ENCODE measurements around the gene PEA15. TPM values are rescaled to one million over a fixed set of nuclear protein-coding genes. Genes with fewer than 3 reads are reported as not detected.

The PEA15 gene
- total and polyA plus RNA-seq, 10 of the 15 experiments (the other 5 are each of a cell fraction or from before 2014, with no cell fraction given) = 15.1 to 269 (median 65.6) TPM

- H4K20me1 ChIP-seq (ENCODE audit: control insufficient read depth, insufficient read depth) = no peaks in the 10 kb centered on the region
- WGBS (ENCODE audit: insufficient coverage, insufficient replicate concordance, low lambda C conversion rate, missing lambda C conversion rate) = 94% methylated on average over 1 of the region's 1 CpG
- in situ Hi-C loops (cut with MboI) (no loop called here), intact Hi-C loops (cut with micrococcal nuclease; ENCODE audit: unreplicated experiment) (no loop called here)
- no peaks in the 10 kb centered on the region for H3K79me2 ChIP-seq (ENCODE audit: control insufficient read depth, insufficient read depth, low read length)
- FAIRE-seq (no peak), DNase-seq (ENCODE audit: low read depth, low spot score) (no peak), ATAC-seq (no peak)
- ChIA-PET SMC1A (ENCODE audit: uncharacterized antibody, unreplicated experiment) (interaction anchor here (0.6 to 3.3 kb wide), 10 partner anchors 13 to 390 kb away, joined by 3 to 17 read pairs (median 4); no protein-coding TSS in a partner anchor), RAD21 (ENCODE audit: unreplicated experiment) (interaction anchor here (0.9 to 1.4 kb wide), 5 partner anchors 8 to 149 kb away, joined by 3 to 4 read pairs (median 3); no protein-coding TSS in a partner anchor), POLR2A (interaction anchor here (0.9 kb wide), 1 partner anchor 25 kb away, joined by 3 read pairs; no protein-coding TSS in a partner anchor), CTCF (interaction anchor here (0.5 to 6.3 kb wide), 11 partner anchors 7 to 149 kb away, joined by 4 to 40 read pairs (median 6); partner anchors contain the start of gene PEX19)
- H3K36me3 ChIP-seq (ENCODE audit: control insufficient read depth in 2 of 2, insufficient read depth in 2 of 2, low read length in 1 of 2) = peaks cover 20 to 53% of the 10 kb centered on the region in 2 experiments
- no peaks in the 10 kb centered on the region for H3K27me3 ChIP-seq (replicated peaks in 1 of 2; ENCODE audit: control insufficient read depth in 2 of 2, insufficient read depth in 2 of 2, low read length in 1 of 2)
- H3K9ac ChIP-seq (ENCODE audit: control insufficient read depth, insufficient read depth, low read length) = no peak overlapping the region
- no peaks in the 10 kb centered on the region; the same call in 1 of the 2 replicates for H3K4me1 ChIP-seq (ENCODE audit: control insufficient read depth, insufficient read depth, low read length)
- no peak overlapping the region for H3K27ac ChIP-seq (ENCODE audit: control insufficient read depth, insufficient read depth)
- no peak overlapping the region for H3K4me3 ChIP-seq
- BruUV-seq (replicated peaks) = no TSS peak
- no peak overlapping the region for H2AFZ ChIP-seq (ENCODE audit: control insufficient read depth, low read depth, low read length)
- TF ChIP-seq ATF7 (IDR thresholded peaks at IDR 0.05; ENCODE audit: low read depth) (no peak), KAT2A (conservative IDR thresholded peaks at IDR 0.05; ENCODE audit: control insufficient read depth, low read depth, low read length) (no peak), ZBTB40 (IDR thresholded peaks at IDR 0.05; ENCODE audit: borderline replicate concordance) (peak; percentile 89)
- no peak overlapping the region for H3K4me2 ChIP-seq (ENCODE audit: control insufficient read depth, insufficient read depth)
- H3K9me3 ChIP-seq (replicated peaks; ENCODE audit: control insufficient read depth, insufficient read depth, low read length) = no peaks in the 10 kb centered on the region
These were observed 22.4 kb downstream of the PEA15 start for GRCh38 chr1:160227561-160227960.

Measured in GM12878 (cell line).